COLO668 (cell line): ENCODE results near the gene MACROD1.
A peak's percentile ranks its signal among the peaks of the same experiment; 100 is the strongest.
"Not testable (repeated sequence)": the region's sequence is repeated elsewhere in the genome, so short reads cannot be mapped to it uniquely, and the experiment has no call there.

ENCODE experiments used
- DNase-seq: peaks from one replicate; lab custom pipeline; 2025; ENCODE audit not compliant: unreplicated experiment; lab: John Stamatoyannopoulos, UW

The MACROD1 gene

DNA sequence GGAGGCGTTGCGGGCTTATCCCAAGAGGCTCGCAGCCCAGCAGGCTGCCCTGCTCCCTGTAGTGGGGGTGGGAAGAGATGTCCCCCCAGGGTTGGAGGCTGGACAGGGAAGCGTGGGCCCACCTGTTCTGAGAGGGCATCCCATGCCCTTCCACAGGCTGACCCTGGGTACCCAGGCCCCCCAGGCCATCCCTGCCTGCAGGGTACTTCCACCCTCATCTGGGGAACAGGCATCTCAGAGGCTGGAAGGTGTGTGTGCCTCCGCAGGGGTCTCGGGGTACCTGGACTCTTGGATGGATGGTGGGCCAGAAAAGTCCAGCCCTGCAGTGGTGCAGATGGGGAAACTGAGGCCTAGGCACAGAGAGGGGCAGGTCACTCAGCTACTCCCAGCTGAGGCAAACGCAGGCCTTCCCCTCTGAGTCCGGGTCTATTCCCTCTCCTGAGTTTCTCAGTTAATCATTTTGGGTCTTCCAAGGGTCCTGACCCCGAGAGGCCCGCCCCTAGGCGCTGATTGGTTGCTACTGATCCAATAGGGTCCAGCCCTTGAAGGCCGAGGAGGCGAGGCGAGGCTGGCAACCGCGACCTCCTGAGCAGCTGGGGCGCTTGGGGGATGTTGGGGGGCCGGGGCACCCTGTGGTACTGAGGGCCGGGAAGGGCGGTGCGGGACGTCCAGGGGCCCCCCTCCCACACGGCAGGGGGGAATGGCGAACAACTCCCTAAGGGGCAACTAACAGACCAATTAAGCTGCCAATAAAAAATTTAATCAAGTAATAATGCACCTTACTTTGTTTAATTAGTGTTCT, 106.4 kb downstream of the MACROD1 start:
- no peak for DNase-seq

DNA sequence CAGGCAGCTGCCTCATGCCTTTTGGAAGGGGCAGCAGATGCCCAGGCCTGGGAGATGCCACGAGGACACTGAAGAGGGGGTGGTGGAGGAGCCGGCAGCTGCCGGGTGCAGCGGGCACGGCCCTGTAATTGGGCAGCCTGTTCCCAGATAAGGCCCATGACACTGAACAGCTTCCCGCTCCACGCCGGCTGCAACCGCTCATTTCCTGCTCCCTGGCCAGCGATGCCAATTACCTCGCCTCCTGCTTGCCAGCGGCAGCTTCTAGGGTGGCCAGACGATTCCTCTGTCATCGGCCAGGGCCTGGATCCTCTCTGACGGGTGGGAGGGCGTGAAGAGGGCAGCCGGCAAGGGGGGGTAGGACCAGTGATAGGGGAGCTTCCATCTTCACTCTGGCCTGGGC, 107.4 kb downstream of the MACROD1 start:
- peak; percentile 65 for DNase-seq

DNA sequence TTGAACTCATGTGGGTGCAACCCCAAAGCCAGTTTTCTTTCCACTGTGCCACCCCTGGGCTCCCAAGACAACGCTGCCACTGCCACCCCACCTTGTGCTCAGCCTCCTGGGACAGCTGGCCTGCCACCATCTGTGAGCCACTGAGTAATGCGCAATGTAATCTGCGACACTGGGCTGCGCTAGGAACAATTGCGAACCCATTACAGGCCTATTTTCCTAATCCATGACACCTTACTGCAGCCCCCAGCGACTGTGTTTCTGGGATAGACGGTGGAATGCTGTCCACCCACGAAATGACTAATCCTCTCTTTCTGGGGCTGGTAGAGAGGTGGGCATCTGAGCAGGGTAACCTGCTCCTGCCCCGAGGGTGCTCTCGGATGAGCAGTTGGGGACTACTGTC, 108.0 kb downstream of the MACROD1 start:
- no peak for DNase-seq

DNA sequence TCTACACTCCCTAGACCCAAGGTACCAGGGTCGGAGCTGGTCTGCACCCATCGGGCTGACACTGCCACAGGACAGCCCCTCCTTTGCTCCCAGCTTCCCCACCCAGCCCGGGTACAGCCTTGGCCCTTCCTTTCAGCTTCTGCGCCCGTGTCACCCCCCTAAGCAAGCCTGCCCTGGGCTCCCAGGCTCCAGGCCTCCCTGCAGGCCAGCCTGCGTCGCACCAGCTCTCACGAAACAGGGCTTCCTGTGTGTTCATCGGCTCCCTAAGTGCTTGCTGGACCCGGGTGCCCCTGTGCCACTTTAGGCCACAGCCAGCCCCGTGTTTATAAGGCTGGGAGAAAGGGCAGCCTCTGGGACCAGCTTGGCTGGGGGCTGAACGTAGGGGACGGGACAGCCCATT, 109.1 kb downstream of the MACROD1 start:
- no peak for DNase-seq

DNA sequence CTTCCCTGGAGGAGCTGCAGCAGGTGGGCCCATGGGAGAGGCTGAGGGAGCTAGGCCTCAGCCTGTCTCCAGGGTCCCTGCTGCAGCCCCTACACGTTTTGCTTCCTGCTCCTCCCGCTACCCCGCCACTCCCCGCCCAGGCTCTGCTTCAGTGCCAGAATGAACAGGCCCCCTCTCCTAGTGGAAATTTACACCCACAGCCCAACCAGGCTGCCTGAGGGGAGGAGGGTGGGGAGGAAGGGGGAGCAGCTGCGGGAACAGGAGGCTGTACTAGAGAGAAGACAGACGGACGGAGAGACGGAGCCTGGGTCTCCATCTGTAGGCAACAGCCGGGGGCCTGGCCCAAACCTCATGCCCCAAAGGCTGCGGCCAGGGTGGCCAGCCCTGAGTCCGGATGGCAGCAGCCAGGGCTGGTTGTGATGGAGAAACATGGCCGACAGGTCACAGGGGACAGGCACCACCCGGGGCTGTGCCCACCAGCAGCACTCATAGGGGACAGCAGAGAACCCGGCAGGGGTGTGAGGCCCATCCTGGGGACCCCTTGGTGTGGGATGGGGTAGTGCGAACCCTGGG, 109.6 kb downstream of the MACROD1 start:
- no peak for DNase-seq

DNA sequence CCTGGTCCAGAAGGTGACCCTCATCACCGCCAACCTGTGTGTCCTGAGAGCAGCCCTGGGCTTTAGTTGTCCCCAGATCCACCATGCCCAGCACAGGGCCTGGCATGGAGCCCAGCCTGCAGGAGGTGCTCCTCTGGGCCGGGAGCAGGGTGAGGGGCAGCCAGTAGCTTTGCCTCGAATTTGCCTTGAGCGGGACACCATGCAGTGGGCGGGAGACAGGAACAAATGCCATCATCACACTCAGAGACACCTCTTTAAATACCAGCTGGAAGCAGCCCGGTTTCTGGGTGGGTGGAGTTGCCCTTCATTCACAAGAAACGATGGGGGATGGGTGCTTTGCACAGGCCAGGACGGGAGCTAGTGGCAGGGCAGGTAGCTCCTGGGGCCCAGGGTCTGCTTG, 110.8 kb downstream of the MACROD1 start:
- DNase-seq: no peak

DNA sequence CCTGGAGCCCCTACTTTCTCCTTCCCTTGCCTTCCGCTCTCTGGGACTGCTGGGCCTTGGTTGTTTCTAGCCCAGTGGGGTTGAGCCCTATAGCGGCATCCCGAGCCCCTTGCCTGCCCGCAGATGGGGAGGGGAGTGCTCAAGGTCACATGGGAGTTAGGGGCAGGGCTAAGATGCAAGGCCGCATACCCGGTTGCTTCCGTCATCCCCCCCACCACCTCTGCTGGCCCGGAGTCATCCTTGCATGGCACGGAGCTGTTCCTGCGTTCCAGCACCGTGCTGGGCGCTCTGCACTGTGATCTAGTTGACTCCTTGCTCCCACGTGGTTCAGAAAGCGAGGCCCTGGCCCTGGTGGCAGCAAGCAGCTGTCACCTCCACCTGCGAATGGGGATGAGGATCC, 112.2 kb downstream of the MACROD1 start:
- DNase-seq: no peak

DNA sequence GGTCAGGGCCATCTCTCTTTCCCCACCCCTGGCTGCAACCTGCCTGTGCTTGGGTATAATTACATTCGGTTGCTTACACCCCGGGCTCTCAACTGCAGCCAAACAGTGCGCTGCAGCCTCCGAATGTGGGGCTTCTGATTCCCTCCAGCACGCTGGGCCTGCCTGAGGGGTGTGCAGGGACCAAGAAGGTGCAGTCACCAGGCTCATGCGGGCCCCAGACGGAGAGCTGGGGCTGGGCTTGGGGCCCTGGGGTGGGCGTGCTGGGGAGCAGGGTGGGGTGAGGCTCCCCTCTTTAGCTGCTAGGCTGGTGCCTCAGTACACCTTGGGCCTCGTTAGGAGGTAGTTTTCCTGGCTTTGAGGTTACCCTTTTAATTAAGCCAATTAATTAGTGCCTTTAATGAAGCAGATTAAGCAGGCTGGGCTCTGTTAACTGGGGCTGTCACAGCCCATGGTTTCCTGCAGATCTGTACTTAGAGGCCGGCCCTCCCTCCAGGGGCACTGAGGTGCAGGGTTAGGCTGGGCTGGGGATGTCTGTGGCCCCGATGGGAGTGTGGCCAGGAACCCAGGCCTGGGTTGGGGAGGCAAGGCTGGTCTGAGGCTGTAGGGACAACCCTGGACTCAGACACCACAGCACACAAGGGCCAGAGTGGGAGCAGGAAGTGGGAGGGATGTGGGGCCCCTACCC, 112.8 kb downstream of the MACROD1 start:
- DNase-seq: no peak

DNA sequence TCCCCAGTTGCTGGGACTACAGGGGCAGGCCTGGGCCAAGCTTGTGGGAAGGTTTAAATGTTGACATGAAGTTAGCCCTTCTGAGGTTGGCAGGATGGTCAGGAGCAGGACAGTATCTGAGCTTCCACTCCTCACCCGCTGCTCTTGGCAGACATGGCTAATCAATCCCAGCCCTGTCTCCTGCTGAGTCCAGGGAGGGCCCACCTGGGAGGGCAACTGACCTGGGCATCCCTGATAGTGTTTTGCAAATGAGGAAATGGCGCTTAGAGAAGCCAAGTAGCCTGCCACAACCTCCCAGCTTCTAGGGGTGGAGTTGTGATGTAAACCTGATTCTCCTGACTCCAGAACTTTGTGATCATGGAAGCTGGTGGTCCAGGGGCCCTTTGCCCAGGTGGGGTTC, 113.5 kb downstream of the MACROD1 start:
- DNase-seq: no peak

DNA sequence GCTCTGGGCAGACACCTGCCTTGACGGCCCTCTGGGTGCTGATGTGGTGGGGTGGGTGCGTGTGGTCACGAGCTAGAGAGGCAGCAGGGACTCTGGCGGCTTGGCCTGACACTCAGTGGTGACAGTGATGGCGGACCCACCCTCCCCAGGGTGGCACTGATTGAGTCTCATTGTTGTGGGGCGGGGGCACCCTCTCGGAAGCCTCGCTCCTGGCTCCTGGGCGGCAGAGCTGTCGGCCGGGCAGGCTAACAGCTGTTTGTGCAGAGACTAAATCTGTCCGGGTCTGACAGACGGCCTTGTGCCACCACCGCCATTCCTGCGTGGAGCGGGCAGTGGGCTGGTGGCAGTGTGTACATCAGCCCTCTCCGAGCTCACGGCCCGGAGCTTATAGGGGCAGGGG, 114.6 kb downstream of the MACROD1 start:
- DNase-seq: no peak

DNA sequence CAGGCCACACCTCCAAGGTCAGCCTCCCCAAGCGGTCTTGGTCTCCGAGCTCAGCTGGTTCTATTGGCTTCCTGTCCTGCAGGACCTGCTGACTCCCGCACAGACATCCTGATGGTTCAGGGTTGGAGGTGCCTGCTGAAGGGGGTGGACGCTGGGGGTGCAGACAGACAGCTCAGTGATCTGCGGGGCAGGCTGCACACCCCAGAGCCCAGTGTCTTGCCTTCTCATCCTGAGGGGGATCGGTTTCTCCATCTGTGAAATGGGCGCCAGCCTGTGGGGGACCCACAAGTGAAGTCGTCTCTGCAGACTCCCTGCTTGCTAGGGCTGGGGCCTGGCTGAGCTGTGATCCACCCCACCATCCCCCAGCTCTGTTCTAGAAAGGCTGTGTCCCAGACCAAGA, 116.4 kb downstream of the MACROD1 start:
- no peak for DNase-seq

DNA sequence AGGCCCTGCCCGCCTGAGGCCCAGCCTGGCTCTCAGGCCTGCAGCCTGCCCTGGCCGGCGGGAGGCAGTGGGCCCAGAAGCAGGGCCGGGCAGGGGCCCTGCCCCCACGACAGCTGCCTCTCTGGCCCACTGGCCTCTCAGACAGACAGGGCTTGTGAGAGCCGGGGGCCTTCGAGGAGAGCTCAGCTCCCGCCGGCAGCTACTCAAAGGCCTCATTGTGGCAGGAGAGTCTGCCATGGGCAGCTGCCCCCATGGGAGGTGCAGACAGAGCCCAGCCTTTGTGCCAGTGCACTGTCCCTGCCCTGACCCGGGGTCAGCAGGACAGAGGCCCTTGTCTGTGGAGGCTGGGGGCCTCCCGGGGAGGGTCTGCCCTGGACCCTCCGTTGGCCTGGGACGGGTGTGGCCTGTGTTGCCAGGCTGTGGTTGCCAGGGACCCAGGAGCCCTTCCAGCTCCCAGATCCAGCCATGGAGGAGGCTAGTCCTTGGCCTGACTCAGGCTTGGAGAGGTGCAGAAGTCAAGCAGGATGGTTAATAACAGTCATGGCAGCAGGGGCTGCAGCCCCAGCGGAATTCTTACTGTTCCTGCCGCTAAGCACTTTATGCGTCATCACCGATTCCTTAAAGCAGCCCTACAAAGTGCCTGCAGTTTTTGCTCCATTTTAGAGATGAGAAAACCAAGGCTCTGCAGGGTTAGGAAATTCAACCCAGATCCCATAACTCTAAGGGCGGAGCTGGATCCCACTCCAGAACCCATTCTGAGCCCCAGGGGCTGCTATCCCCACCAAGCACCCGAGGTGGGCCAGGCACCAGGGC, 117.7 kb downstream of the MACROD1 start:
- no peak for DNase-seq

DNA sequence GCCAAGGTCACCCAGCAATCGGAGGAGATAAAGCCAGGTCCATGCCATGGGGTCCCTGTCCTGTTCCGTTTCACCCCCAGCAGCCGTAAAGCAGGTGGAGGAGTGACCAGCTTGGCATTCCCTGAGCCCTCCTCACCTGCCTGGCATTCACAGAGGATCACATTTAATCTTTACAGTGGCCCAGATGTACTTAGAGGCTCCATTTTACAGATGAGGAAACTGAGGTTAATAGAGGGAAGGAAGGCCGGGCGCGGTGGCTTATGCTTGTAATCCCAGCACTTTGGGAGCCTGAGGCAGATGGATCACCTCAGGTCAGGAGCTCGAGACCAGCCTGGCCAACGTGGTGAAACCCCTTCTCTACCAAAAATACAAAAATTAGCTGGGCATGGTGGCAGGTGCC, 118.5 kb downstream of the MACROD1 start:
- not testable (repeated sequence) for DNase-seq

DNA sequence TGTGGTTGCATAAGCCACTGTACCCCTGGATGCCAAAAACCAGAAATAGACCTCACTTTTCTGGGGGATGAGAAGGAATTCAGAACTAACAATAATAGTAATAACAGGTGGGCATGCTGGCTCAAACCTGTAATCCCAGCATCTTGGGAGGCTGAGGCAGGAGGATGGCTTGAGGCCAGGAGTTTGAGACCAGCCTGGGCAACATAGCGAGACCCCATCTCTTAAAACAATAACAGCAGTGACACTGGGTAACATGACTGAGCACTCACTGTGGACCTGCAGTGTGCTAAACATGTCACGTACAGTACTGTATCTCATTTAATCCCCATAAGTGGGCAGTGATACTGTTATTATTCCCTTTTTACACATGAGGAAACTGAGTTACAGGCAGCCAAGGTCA, 120.2 kb downstream of the MACROD1 start:
- no peak for DNase-seq

DNA sequence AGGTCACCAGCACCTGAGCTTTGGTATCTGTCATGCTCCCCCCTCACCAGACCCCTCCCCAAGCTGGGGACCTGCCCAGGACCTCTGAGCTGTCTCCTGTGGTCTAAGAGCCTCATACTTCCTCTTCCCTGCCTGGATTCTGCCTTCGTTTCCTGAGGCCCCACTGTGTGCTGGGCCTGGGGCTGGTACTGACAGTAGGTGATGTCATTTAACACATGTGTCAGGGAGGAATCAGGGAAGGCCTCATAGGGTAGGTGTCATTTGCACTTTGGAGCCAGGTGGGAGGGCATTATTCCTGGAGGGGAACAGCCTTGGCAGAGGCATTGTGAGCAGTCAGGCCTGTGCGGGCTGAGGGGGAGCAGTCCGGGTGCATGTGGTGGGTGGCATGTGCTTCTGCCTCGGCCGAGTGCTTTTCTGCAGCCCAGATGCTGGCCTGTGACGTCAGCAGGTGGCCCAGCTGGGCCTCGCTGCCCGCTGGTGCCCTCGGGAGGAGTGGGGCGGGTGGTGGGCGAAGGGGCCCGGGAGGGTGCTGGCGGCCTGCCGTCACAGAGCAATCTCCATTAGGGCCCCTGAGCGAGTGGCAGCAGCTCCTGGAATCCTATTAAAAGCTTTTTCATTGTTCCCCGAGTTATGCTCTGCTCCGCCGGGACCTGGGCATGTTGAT, 121.1 kb downstream of the MACROD1 start:
- peak; percentile 60 for DNase-seq

DNA sequence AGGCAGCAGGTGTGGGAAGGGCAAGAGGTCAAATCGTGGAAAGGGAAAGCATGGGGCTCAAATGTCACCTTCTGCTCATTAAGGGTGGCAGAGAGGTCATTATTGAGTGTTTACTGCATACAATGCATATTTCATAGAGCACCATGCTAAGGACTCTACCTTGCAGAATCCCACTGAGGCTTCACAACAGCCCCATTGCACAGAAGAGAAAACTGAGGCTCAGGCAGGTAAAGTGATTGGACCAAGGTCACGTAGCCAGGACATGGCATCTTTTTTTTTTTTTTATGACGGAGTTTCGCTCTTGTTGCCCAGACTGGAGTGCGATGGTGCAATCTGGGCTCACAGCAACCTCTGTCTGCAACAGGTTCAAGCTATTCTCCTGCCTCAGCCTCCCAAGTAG, 122.4 kb downstream of the MACROD1 start:
- no peak for DNase-seq

DNA sequence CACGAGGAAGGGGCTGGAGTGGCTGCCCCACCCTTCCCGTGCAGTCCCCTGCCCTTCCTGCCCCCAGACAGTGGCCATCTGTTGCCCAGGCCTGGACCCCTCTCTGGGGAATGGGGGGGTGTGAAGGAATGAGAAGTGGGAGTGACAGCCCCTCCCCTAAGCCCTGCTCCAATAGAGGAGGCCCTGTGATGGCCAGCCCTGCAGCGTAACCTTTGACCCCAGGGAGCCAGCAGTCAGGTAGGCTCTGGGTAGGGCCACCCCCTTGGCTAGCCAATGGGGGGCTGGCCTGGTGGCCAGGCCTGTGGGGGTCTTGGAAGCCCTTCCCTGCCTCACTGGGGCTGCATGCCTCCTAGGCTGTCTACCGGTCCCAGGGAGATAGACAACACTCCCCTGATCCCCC, 123.6 kb downstream of the MACROD1 start:
- no peak for DNase-seq

DNA sequence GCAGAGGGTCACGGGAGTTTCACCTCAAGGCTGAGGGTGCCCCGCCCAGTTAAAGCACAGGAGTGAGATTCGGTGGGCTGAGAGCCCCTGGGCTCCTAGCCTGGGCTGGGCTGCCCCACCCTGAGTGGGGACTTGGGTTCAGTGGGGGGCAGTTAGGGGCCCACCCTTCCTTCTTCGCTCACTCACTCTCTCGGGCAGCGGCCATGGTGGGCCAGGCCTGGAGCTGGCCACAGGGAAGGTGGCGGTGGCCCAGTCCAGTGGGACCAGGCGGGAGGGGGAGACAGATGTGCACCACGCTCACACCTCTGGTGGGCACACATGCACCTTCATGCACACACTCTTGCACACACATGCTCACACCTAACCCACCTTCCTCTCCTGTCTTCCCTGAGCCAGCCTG, 124.1 kb downstream of the MACROD1 start:
- no peak for DNase-seq

DNA sequence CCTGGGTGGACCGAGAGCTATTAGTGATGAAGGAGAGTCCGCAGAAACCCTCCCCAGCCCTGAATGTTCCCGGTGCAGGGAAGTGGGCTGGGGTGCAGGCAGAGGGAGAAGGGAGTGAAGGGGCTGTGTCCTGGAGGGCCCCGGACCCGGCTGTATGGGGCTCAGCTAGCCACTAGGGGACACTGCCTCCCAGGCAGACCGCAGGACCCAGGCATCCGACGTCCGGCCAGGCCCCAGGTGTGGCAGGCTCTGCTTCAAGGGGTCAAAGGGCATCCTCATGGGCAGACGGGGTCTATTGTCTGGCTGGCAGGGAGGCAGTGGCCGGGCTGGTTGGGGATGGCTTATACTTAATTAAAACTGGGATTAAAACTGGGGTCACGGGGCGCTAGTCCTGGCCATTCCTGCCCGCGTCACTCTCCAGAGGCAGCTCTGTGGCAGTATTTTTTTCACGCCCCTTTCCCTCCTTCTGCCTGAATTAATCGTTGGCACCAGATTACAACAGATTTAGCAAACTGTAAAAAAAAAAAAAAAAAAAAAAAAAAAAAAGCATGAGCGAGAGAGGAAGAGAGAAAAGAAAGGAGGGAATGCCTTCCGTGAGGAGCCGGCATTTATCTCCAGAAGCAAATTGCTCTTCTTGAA, 125.1 kb downstream of the MACROD1 start:
- DNase-seq: peak; percentile 32

DNA sequence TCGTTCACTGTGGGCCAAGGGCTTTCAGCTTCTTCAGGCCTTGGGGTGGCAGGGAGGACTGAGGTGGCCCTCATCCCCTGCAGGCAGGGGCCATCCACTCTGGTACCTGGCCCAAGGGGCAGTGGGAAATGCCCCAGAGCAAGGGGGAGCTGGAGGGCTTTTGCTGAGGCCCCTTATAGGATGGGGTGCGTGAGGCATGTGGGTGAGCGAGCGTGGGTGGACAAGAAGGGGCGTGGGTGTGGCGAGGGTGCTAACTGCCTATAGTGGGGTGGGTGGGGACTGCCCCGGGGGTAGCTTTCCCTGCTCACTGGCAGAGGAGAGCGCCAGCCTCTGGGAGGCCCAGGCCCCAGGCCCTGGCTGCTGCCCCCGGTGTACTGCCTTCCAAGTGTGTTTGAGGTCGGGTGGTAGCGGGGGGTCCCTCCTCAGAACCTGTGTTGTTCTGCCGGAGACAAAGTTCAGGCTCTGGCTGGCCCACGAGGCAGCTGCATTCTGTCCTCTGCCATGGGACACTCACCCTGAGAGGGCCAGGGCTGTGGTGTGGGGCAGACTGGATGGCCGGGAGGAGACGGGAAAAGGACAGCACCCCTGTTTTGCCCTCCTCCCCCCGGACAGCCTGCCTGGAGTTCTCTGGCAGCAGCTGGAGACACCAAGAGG, 126.8 kb downstream of the MACROD1 start:
- no peak for DNase-seq
